C4-2B (cell line): ENCODE measurements around the gene SLC6A9.

ENCODE experiments used
- ZFX ChIP-seq: fragments of 450-650 bp; IDR thresholded peaks from 2 replicates; pipeline ENCODE4 v1.6.1; 2017
- TF ChIP-seq, protein P1 (sequence below): fragments of 450-650 bp; conservative IDR thresholded peaks from 2 replicates; pipeline ENCODE4 v1.5.1; 2017; ENCODE audit warnings: mild to moderate bottlenecking

DNA sequence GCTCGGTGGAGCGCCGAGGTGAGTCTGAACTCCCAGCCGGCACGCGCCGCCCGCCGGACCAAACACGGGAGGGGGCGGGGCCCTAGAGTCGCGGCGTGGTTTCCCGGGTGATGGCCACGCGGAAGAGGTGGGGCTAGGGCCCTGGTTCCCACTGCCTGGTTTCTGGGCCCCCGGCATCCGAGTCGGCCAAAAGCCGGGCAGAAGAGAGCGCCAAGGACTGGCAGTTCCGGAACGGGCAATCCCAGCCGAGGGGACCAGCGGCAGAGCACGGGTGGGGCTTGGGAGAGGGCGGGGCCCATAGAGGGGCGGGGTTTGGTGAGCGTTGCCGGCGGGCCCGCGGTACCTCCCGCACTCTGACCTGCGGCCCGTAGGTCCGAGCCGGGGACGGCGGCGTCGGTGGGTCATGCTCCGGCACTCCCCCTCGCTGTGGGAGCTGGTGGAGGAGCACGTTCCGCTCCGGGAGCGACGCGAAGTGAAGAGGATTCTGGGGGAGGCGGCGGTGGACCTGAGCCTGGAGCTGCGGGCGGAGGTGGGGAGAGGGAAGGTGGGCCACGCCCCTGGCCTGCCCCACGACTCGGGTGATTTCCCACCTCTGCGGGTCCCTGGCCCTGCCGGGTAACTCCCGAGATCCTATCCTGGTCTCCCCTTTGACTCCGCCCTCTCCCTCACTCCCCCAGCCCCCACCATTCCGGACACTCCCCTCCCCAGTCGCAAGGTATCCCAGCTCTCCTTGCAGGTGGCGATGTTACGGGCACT lies 39.6 kb downstream of the SLC6A9 start, which contains the start of gene CCDC24:
- TF ChIP-seq, protein P1, sequence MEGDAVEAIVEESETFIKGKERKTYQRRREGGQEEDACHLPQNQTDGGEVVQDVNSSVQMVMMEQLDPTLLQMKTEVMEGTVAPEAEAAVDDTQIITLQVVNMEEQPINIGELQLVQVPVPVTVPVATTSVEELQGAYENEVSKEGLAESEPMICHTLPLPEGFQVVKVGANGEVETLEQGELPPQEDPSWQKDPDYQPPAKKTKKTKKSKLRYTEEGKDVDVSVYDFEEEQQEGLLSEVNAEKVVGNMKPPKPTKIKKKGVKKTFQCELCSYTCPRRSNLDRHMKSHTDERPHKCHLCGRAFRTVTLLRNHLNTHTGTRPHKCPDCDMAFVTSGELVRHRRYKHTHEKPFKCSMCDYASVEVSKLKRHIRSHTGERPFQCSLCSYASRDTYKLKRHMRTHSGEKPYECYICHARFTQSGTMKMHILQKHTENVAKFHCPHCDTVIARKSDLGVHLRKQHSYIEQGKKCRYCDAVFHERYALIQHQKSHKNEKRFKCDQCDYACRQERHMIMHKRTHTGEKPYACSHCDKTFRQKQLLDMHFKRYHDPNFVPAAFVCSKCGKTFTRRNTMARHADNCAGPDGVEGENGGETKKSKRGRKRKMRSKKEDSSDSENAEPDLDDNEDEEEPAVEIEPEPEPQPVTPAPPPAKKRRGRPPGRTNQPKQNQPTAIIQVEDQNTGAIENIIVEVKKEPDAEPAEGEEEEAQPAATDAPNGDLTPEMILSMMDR, result no peak
- no peak for TF ChIP-seq ZFX
